Endothelial cell of umbilical vein (primary cell): Measurements from ENCODE around the gene KLRB1. TPM values are rescaled to one million over a fixed set of nuclear protein-coding genes. Genes with fewer than 3 reads are reported as not detected.

Experiments used
- BruUV-seq: library from RNA; stranded (reverse); fragments of 400-500 nt; replicated peaks from 2 replicates; lab custom pipeline; 2021; lab: Mats Ljungman, UMichigan
- CTCF ChIA-PET: fragments of 300-600, 350-600 bp; sonication (Branson Sonifier 250); formaldehyde crosslinking; loops from one replicate; lab custom pipeline; 2021; ENCODE audit warnings: antibody characterized with exemption, inconsistent platforms; lab: Charles Lee
- POLR2A ChIA-PET: fragments of 300-600, 350-600 bp; sonication (Branson Sonifier 250); formaldehyde crosslinking; loops from one replicate; lab custom pipeline; 2021; ENCODE audit warnings: antibody characterized with exemption, inconsistent platforms; lab: Charles Lee
- DNase-seq: peaks from one replicate; pipeline ENCODE4 v3.0.0-alpha.2; 2011; ENCODE audit warnings: low read depth, low spot score
- FAIRE-seq: peaks from 2 replicates; lab custom pipeline; 2011; peaks lifted over from hg19 to GRCh38; lab: Jason Lieb, UNC
- H2AFZ ChIP-seq: 2 replicates; pipeline ENCODE4 v1.6.0; 2012; ENCODE audit warnings: low read depth, low read length, control low read depth, inconsistent platforms
- H3K27ac ChIP-seq: 2 replicates; pipeline ENCODE4 v1.5.1; 2011; ENCODE audit warnings: low read depth, mild to moderate bottlenecking, control low read depth, low read length, moderate library complexity; ENCODE audit not compliant: insufficient read depth
- H3K27me3 ChIP-seq, 2 experiments: 2 replicates each; pipeline versions ENCODE4 v1.6.0 to v1.6.1; 2011; ENCODE audit warnings: low read length in 2 of 2, mixed read lengths in 1 of 2; ENCODE audit not compliant: control insufficient read depth in 2 of 2, insufficient read depth in 2 of 2
- H3K36me3 ChIP-seq, 2 experiments: 2 replicates in 1 of 2; 3 replicates in 1 of 2; pipeline ENCODE4 v1.5.1; 2011; ENCODE audit warnings: low read length in 2 of 2, mild to moderate bottlenecking in 1 of 2, moderate library complexity in 1 of 2; ENCODE audit not compliant: control insufficient read depth in 2 of 2, insufficient read depth in 2 of 2; ENCODE audit errors: extremely low read depth in 1 of 2
- H3K4me1 ChIP-seq: 3 replicates; pipeline ENCODE4 v1.5.1; 2011; ENCODE audit warnings: mild to moderate bottlenecking, low read length; ENCODE audit not compliant: control insufficient read depth, insufficient read depth; ENCODE audit errors: extremely low read depth
- H3K4me2 ChIP-seq: 2 replicates; pipeline ENCODE4 v1.6.1; 2011; ENCODE audit warnings: low read length, control low read depth, mixed read lengths; ENCODE audit not compliant: insufficient read depth
- H3K4me3 ChIP-seq, 3 experiments: fragments of 200-600 bp in 1 of 3; sonication (generic), shearing (Covaris generic) in 1 of 3; replicated peaks in 1 of 3; 2 replicates each; pipeline ENCODE4 v1.5.1; 2011 to 2016; ENCODE audit warnings: control low read depth in 3 of 3, low read length in 3 of 3, mild to moderate bottlenecking in 2 of 3, inconsistent platforms in 1 of 3, low read depth in 1 of 3, moderate library complexity in 1 of 3; ENCODE audit not compliant: insufficient read depth in 1 of 3
- H3K79me2 ChIP-seq: 2 replicates; pipeline ENCODE4 v1.6.0; 2012; ENCODE audit warnings: low read length, inconsistent platforms; ENCODE audit not compliant: control insufficient read depth, insufficient read depth
- H3K9ac ChIP-seq: replicated peaks from 2 replicates; pipeline ENCODE3; 2011; ENCODE audit warnings: low read length, control low read depth; ENCODE audit not compliant: insufficient read depth; ENCODE audit errors: extremely low read depth
- H3K9me1 ChIP-seq: replicated peaks from 3 replicates; pipeline ENCODE4 v1.6.0; 2011; ENCODE audit warnings: mild to moderate bottlenecking, low read length; ENCODE audit not compliant: control insufficient read depth, insufficient read depth; ENCODE audit errors: extremely low read depth
- H3K9me3 ChIP-seq: replicated peaks from 2 replicates; pipeline ENCODE4 v1.5.1; 2012; ENCODE audit warnings: low read length, inconsistent platforms; ENCODE audit not compliant: control insufficient read depth, insufficient read depth
- H4K20me1 ChIP-seq: replicated peaks from 2 replicates; pipeline ENCODE3; 2011; ENCODE audit warnings: mild to moderate bottlenecking, low read length; ENCODE audit not compliant: control insufficient read depth, insufficient read depth; ENCODE audit errors: extremely low read depth
- EZH2 ChIP-seq: IDR thresholded peaks from 2 replicates; pipeline ENCODE4 v1.6.1; 2012; ENCODE audit warnings: borderline replicate concordance, low read depth, mild to moderate bottlenecking, moderate library complexity, low read length, inconsistent platforms; ENCODE audit not compliant: severe bottlenecking
- FOS ChIP-seq: IDR thresholded peaks from 2 replicates; pipeline ENCODE4 v1.6.1; 2011; ENCODE audit warnings: mild to moderate bottlenecking, low read length, moderate library complexity, borderline replicate concordance; ENCODE audit not compliant: insufficient read depth
- GATA2 ChIP-seq: IDR thresholded peaks from 2 replicates; pipeline ENCODE4 v1.7.0; 2011; ENCODE audit warnings: low read depth, mild to moderate bottlenecking, moderate library complexity, mixed read lengths, low read length; ENCODE audit not compliant: insufficient read length, insufficient read depth
- JUN ChIP-seq: IDR thresholded peaks from 2 replicates; pipeline ENCODE4 v1.6.1; 2011; ENCODE audit warnings: borderline replicate concordance, low read depth; ENCODE audit not compliant: insufficient read length, insufficient read depth
- MYC ChIP-seq: IDR thresholded peaks from one replicate; pipeline ENCODE4 v1.6.1; 2011; ENCODE audit warnings: mild to moderate bottlenecking, low read depth, low read length
- POLR2A ChIP-seq: IDR thresholded peaks from 2 replicates; pipeline ENCODE4 v1.6.1; 2012; ENCODE audit warnings: low read depth, mild to moderate bottlenecking, control low read depth, low read length
- POLR2AphosphoS5 ChIP-seq: IDR thresholded peaks from 2 replicates; pipeline ENCODE4 v1.6.1; 2012; ENCODE audit warnings: low read depth, mild to moderate bottlenecking, control low read depth, low read length, moderate library complexity; ENCODE audit not compliant: insufficient read depth
- dilution Hi-C: fragments of 300-500 bp; cut with MboI; formaldehyde crosslinking; loops from one replicate; pipeline ENCODE4 v1.15.0; 2019; ENCODE audit warnings: low sequenced_read_pairs; ENCODE audit not compliant: extremely low pct_ligation_motif_present
- intact Hi-C: fragments of 100-400 bp; cut with micrococcal nuclease; formaldehyde crosslinking; loops from one replicate; pipeline ENCODE4 v1.10.0; 2022
- polyA plus RNA-seq, 4 experiments: library from polyadenylated mRNA; depleted of rRNA in 3 of 4; stranded (reverse) in 3 of 4; unstranded in 1 of 4; fragments of >200 nt; gene quantifications; 2 replicates each; pipeline versions ENCODE4 v1.2.1 to v1.2.3, GENCODE V29; 2011 to 2012; ENCODE audit warnings: missing spikeins in 1 of 4
- total RNA-seq: library from RNA; stranded (reverse); gene quantifications from 2 replicates; pipeline ENCODE4 v1.2.3, GENCODE V29; 2021
- TF ChIP-seq, protein P1 (sequence below), 2 donors: IDR thresholded peaks; 1 replicate in 1 of 2; 2 replicates in 1 of 2; pipeline ENCODE4 v1.5.1; 2011; ENCODE audit warnings: low read length in 2 of 2, mild to moderate bottlenecking in 2 of 2, moderate library complexity in 2 of 2, control low read depth in 1 of 2, inconsistent platforms in 1 of 2, low read depth in 1 of 2; ENCODE audit not compliant: insufficient read depth in 1 of 2; ENCODE audit errors: extremely low read depth in 1 of 2
- TF ChIP-seq, protein P2 (sequence below): IDR thresholded peaks from 2 replicates; pipeline ENCODE4 v1.6.1; 2011; ENCODE audit not compliant: insufficient read depth, insufficient read length

Gene KLRB1
- total and polyA plus RNA-seq, 2 donors (not counting 3 experiments of a cell fraction or from before 2014, with no cell fraction given): not detected

DNA sequence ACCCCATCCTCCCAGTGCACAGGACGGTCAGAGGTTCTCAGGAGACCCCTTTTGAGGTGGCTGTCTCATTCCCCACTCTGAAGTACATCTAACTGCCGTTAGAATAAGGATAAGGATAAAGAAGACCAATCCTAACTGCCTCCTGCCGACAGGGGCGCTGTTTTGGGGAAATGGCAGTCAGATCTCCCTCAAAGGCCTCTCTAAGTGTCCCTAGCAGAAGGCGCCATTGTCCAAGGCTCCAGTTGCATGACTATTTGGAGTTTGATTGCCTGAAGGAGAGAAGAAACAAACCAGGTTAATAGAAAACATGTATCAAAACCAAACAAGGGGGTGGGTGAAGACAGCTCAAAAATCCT is 29.1 kb upstream of the KLRB1 start:
- Histone ChIP-seq H3K27ac (no peak overlapping the region), H3K4me3 (no peak overlapping the region), H3K4me2 (no peak overlapping the region), H3K9me3 (no peaks in the 10 kb centered on the region), H3K9me1 (no peaks in the 10 kb centered on the region), H4K20me1 (no peaks in the 10 kb centered on the region), H3K9ac (no peak overlapping the region), H3K79me2 (no peaks in the 10 kb centered on the region), H3K4me1 (no peaks in the 10 kb centered on the region), H3K27me3 (no peaks in the 10 kb centered on the region), H2AFZ (no peak overlapping the region), H3K36me3 (no peaks in the 10 kb centered on the region)
- CTCF ChIA-PET: interaction anchor here (1.3 to 6.5 kb wide), 3 partner anchors 72 to 106 kb away, joined by 3 to 132 read pairs (median 10); no protein-coding TSS in a partner anchor
- no TSS peak for BruUV-seq
- POLR2A ChIA-PET: no interaction called here
- TF ChIP-seq, protein P1, sequence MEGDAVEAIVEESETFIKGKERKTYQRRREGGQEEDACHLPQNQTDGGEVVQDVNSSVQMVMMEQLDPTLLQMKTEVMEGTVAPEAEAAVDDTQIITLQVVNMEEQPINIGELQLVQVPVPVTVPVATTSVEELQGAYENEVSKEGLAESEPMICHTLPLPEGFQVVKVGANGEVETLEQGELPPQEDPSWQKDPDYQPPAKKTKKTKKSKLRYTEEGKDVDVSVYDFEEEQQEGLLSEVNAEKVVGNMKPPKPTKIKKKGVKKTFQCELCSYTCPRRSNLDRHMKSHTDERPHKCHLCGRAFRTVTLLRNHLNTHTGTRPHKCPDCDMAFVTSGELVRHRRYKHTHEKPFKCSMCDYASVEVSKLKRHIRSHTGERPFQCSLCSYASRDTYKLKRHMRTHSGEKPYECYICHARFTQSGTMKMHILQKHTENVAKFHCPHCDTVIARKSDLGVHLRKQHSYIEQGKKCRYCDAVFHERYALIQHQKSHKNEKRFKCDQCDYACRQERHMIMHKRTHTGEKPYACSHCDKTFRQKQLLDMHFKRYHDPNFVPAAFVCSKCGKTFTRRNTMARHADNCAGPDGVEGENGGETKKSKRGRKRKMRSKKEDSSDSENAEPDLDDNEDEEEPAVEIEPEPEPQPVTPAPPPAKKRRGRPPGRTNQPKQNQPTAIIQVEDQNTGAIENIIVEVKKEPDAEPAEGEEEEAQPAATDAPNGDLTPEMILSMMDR (IDR thresholded peaks at IDR 0.05; ENCODE audit: extremely low read depth in 1 of 2, insufficient read depth in 1 of 2, low read depth in 1 of 2, low read length in 2 of 2): no peak
- TF ChIP-seq FOS (no peak), EZH2 (no peak), MYC (no peak), POLR2AphosphoS5 (no peak), JUN (no peak), GATA2 (no peak), POLR2A (no peak)
- TF ChIP-seq, protein P2, sequence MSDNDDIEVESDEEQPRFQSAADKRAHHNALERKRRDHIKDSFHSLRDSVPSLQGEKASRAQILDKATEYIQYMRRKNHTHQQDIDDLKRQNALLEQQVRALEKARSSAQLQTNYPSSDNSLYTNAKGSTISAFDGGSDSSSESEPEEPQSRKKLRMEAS: no peak
- DNase-seq (no peak), FAIRE-seq (no peak)
- dilution Hi-C loops: no loop called here
- intact Hi-C loops: no loop called here
